ENCODE data around the gene ZNF436. TPM values are rescaled to one million over a fixed set of nuclear protein-coding genes. Genes with fewer than 3 reads are reported as not detected.

ZNF436 gene
- total RNA-seq, 1 experiment from 2014 or later, result 14.0 TPM

DNA sequence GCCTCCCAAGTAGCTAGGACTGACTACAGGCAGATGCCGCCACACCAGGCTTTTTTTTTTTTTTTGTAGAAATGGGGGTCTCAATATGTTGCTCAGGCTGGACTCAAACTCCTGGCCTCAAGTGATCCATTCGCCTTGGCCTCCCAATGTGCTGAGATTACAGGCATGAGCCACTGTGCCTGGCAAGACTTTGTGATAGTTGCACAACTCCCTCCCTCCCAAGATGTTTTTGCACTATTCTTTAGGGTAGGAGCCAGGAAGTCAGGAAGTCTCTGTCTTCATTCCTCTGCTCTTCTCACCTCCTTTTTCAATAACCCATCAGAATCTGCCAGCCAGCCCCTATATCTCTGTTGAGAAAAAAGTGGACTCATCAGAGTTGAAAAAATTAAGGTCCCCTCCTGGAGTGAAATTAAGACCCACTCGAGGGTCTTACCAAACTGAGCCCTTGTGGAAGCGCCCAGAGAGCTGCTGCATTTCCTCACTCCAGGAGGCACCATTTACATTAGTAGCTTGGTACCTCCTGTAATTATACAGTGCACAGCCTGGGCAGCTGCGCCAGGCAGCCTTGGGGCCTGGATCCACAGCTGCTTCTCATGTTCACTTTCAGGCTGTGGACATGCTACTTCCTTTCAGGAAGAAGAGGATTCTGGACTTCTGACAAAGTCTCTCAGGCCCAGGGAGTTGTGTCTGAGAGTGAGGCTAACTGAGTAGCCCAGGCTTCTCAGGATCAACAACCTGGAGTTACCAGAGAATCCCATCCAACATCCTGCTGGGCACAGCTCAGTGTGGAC lies 30.9 kb upstream of the ZNF436 start:
- no peak overlapping the region for H3K4me3 ChIP-seq
- H3F3A ChIP-seq (ENCODE audit: insufficient read depth, low read depth), result peaks cover 23% of the 10 kb centered on the region
- no peak for DNase-seq
- intact Hi-C loops (cut with micrococcal nuclease; ENCODE audit: unreplicated experiment), result loop anchor here (5.0 kb wide), 1 partner anchor 77 kb away; no protein-coding TSS in a partner anchor
- no peak overlapping the region for H2AFZ ChIP-seq
- H3K9me3 ChIP-seq (ENCODE audit: insufficient read depth, low read depth), result no peaks in the 10 kb centered on the region
- no peak overlapping the region for H3K27ac ChIP-seq
- no peaks in the 10 kb centered on the region for H3K27me3 ChIP-seq (ENCODE audit: insufficient read depth, low read depth)
- H4K20me1 ChIP-seq (ENCODE audit: insufficient read depth), result no peaks in the 10 kb centered on the region
- H3K4me2 ChIP-seq, result no peak overlapping the region
- ChIA-PET CTCF (interaction anchor here (0.6 kb wide), 1 partner anchor 426 kb away, joined by 3 read pairs; no protein-coding TSS in a partner anchor), POLR2A (ENCODE audit: unreplicated experiment) (no interaction called here)
- no TSS peak for BruUV-seq (replicated peaks)
- TF ChIP-seq, protein P1, sequence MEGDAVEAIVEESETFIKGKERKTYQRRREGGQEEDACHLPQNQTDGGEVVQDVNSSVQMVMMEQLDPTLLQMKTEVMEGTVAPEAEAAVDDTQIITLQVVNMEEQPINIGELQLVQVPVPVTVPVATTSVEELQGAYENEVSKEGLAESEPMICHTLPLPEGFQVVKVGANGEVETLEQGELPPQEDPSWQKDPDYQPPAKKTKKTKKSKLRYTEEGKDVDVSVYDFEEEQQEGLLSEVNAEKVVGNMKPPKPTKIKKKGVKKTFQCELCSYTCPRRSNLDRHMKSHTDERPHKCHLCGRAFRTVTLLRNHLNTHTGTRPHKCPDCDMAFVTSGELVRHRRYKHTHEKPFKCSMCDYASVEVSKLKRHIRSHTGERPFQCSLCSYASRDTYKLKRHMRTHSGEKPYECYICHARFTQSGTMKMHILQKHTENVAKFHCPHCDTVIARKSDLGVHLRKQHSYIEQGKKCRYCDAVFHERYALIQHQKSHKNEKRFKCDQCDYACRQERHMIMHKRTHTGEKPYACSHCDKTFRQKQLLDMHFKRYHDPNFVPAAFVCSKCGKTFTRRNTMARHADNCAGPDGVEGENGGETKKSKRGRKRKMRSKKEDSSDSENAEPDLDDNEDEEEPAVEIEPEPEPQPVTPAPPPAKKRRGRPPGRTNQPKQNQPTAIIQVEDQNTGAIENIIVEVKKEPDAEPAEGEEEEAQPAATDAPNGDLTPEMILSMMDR (conservative IDR thresholded peaks at IDR 0.05), result no peak
- TF ChIP-seq EZH2 (IDR thresholded peaks at IDR 0.05; ENCODE audit: low read depth), result no peak
- no peaks in the 10 kb centered on the region for H3K9me2 ChIP-seq (ENCODE audit: insufficient read depth)
- no peaks in the 10 kb centered on the region for H3K79me2 ChIP-seq (ENCODE audit: low read depth)
- no peaks in the 10 kb centered on the region for H3K36me3 ChIP-seq (ENCODE audit: low read depth)
- peaks cover 31% of the 10 kb centered on the region for H3K4me1 ChIP-seq (replicated peaks; ENCODE audit: insufficient read depth)

DNA sequence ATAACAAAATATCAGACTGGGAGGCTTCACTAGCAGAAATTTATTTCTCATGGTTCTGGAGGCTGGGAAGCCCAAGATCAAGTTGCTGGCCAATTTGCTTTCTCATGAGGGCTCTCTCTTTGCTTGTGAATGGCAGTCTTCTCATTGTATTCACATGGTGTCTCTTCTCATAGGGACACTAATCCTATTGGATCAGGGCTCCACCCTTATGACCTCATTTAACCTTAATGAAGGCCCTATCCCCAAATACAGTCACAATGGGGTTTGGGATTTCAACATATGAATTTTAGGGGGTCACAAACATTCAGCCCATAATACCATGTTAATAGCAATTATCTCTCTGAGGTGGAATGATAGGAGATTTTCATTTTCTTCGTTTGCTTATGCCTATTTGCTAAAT lies 29.6 kb upstream of the ZNF436 start:
- no peak overlapping the region for H3K4me2 ChIP-seq
- no peaks in the 10 kb centered on the region for H3K9me3 ChIP-seq (ENCODE audit: insufficient read depth, low read depth)
- no peaks in the 10 kb centered on the region for H4K20me1 ChIP-seq (ENCODE audit: insufficient read depth)
- H3K4me1 ChIP-seq (replicated peaks; ENCODE audit: insufficient read depth), result peaks cover 27% of the 10 kb centered on the region
- ChIA-PET POLR2A (ENCODE audit: unreplicated experiment) (no interaction called here), CTCF (no interaction called here)
- no peak for DNase-seq
- H3K4me3 ChIP-seq, result no peak overlapping the region
- intact Hi-C loops (cut with micrococcal nuclease; ENCODE audit: unreplicated experiment), result no loop called here
- TF ChIP-seq, protein P1 (conservative IDR thresholded peaks at IDR 0.05), result no peak
- no peak for TF ChIP-seq EZH2 (IDR thresholded peaks at IDR 0.05; ENCODE audit: low read depth)
- H2AFZ ChIP-seq, result no peak overlapping the region
- peaks cover 16% of the 10 kb centered on the region for H3F3A ChIP-seq (ENCODE audit: insufficient read depth, low read depth)
- no peaks in the 10 kb centered on the region for H3K36me3 ChIP-seq (ENCODE audit: low read depth)
- H3K27ac ChIP-seq, result no peak overlapping the region
- no peaks in the 10 kb centered on the region for H3K27me3 ChIP-seq (ENCODE audit: insufficient read depth, low read depth)
- no TSS peak for BruUV-seq (replicated peaks)
- H3K9me2 ChIP-seq (ENCODE audit: insufficient read depth), result no peaks in the 10 kb centered on the region
- H3K79me2 ChIP-seq (ENCODE audit: low read depth), result no peaks in the 10 kb centered on the region

- Histone ChIP-seq H3F3A (ENCODE audit: insufficient read depth, low read depth) (peaks cover 6% of the 10 kb centered on the region; the same call in 1 of the 2 replicates), H4K20me1 (ENCODE audit: insufficient read depth) (no peaks in the 10 kb centered on the region), H3K9me2 (ENCODE audit: insufficient read depth) (no peaks in the 10 kb centered on the region), H3K27me3 (ENCODE audit: insufficient read depth, low read depth) (no peaks in the 10 kb centered on the region), H2AFZ (no peak overlapping the region), H3K4me1 (replicated peaks; ENCODE audit: insufficient read depth) (peaks cover 24% of the 10 kb centered on the region), H3K4me2 (no peak overlapping the region), H3K79me2 (ENCODE audit: low read depth) (no peaks in the 10 kb centered on the region), H3K4me3 (no peak overlapping the region), H3K9me3 (ENCODE audit: insufficient read depth, low read depth) (no peaks in the 10 kb centered on the region), H3K36me3 (ENCODE audit: low read depth) (no peaks in the 10 kb centered on the region), H3K27ac (no peak overlapping the region)
- ChIA-PET POLR2A (ENCODE audit: unreplicated experiment) (no interaction called here), CTCF (interaction anchor here (0.6 kb wide), 1 partner anchor 18 kb away, joined by 3 read pairs; no protein-coding TSS in a partner anchor)
- intact Hi-C loops (cut with micrococcal nuclease; ENCODE audit: unreplicated experiment), result no loop called here
- no peak for TF ChIP-seq EZH2 (IDR thresholded peaks at IDR 0.05; ENCODE audit: low read depth)
- TF ChIP-seq, protein P1 (conservative IDR thresholded peaks at IDR 0.05), result no peak
- no peak for DNase-seq
- no TSS peak for BruUV-seq (replicated peaks)
These were observed 28.3 kb upstream of the ZNF436 start for GRCh38 chr1:23397908-23398307.

All from PC-9 (cell line).